Measurements from ENCODE around the gene UBAP2L. TPM values are rescaled to one million over a fixed set of nuclear protein-coding genes. Genes with fewer than 3 reads are reported as not detected.

UBAP2L gene
- polyA plus RNA-seq, 1 donor (not counting 4 experiments of a cell fraction or from before 2014, with no cell fraction given): 198 TPM

DNA sequence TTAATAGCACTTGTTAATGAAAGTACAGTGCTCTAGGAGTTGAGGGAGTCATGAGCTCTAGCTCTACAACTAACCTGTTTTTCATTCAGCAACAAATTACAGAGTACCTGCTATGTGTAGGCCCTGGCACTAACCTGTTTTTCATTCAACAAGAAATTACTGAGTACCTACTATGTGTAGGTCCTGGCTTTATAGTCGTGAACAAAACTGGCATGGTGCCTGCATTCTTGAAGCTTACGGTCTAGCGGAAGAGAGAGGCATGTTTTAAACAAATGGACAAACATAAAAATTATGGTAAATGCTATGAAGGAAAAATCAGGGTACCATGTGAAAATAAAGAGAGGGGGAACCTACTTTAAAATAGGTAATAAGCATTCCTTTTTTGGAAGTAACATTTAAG, 2.2 kb upstream of the UBAP2L start:
- no peak for FAIRE-seq
- DNase-seq (ENCODE audit: low read depth, low spot score): no peak
- Histone ChIP-seq H2AFZ (ENCODE audit: control insufficient read depth, low read length) (no peak overlapping the region), H3K9me3 (ENCODE audit: control insufficient read depth, low read depth, low read length) (no peaks in the 10 kb centered on the region), H3K4me1 (ENCODE audit: control insufficient read depth, extremely low read depth, insufficient read depth, low read length) (peaks cover 23% of the 10 kb centered on the region), H3K9ac (ENCODE audit: control insufficient read depth, extremely low read depth, insufficient read depth, low read length) (peak overlapping the region; percentile 9), H3K9me1 (ENCODE audit: control insufficient read depth, extremely low read depth, insufficient read depth, low read length) (no peaks in the 10 kb centered on the region), H3K36me3 (ENCODE audit: control insufficient read depth in 2 of 2, extremely low read depth in 1 of 2, insufficient read depth in 2 of 2, low read length in 2 of 2) (peaks cover 9 to 27% of the 10 kb centered on the region in 2 experiments), H3K4me2 (ENCODE audit: control insufficient read depth, extremely low read depth, insufficient read depth, low read depth, low read length) (peak overlapping the region; percentile 97), H3K27ac (ENCODE audit: control insufficient read depth, insufficient read depth, low read length) (no peak overlapping the region), H4K20me1 (ENCODE audit: control insufficient read depth, extremely low read depth, insufficient read depth, low read length) (no peaks in the 10 kb centered on the region), H3K79me2 (ENCODE audit: control insufficient read depth, insufficient read depth, low read length) (peaks cover 68% of the 10 kb centered on the region), H3K4me3 (ENCODE audit: control insufficient read depth in 2 of 3, extremely low read depth in 1 of 3, insufficient read depth in 2 of 3, low read depth in 1 of 3, low read length in 3 of 3) (peak overlapping the region in 2 of 3 experiments; percentile 89 to 92), H3K27me3 (ENCODE audit: control insufficient read depth, extremely low read depth, insufficient read depth, low read length) (no peaks in the 10 kb centered on the region)
- TF ChIP-seq, protein P1, sequence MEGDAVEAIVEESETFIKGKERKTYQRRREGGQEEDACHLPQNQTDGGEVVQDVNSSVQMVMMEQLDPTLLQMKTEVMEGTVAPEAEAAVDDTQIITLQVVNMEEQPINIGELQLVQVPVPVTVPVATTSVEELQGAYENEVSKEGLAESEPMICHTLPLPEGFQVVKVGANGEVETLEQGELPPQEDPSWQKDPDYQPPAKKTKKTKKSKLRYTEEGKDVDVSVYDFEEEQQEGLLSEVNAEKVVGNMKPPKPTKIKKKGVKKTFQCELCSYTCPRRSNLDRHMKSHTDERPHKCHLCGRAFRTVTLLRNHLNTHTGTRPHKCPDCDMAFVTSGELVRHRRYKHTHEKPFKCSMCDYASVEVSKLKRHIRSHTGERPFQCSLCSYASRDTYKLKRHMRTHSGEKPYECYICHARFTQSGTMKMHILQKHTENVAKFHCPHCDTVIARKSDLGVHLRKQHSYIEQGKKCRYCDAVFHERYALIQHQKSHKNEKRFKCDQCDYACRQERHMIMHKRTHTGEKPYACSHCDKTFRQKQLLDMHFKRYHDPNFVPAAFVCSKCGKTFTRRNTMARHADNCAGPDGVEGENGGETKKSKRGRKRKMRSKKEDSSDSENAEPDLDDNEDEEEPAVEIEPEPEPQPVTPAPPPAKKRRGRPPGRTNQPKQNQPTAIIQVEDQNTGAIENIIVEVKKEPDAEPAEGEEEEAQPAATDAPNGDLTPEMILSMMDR (optimal IDR thresholded peaks at IDR 0.05 in 1 of 3, IDR thresholded peaks at IDR 0.05 in 1 of 3, conservative IDR thresholded peaks at IDR 0.05 in 1 of 3; ENCODE audit: extremely low read depth in 1 of 3, insufficient read depth in 2 of 3, low read length in 3 of 3): no peak
- TF ChIP-seq EZH2 (IDR thresholded peaks at IDR 0.05; ENCODE audit: low read length): no peak
- dilution Hi-C loops (cut with MboI; ENCODE audit: extremely low pct_ligation_motif_present, low sequenced_read_pairs): no loop called here

DNA sequence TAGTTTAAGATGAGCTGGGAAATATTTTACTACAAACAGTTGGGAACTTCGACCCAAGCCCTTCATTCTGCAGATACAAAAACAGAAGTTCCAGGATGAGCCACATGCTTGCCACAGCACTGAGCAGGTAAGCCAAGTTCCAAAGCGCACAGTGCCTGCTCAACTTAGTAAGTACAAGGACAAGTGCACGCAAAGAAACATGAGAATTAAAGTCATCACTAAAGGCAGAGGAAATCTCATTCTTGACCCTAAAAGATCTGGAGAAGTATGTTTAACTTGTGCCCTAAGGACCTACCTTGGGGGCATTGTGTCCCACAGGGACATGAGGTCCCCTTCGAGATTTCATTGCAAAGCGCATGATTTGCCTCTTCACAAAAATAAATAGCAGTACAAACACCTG, 1.2 kb upstream of the UBAP2L start:
- peaks cover 3% of the 10 kb centered on the region for H3K9me1 ChIP-seq (ENCODE audit: control insufficient read depth, extremely low read depth, insufficient read depth, low read length)
- H3K79me2 ChIP-seq (ENCODE audit: control insufficient read depth, insufficient read depth, low read length): peaks cover 78% of the 10 kb centered on the region
- H3K36me3 ChIP-seq (ENCODE audit: control insufficient read depth in 2 of 2, extremely low read depth in 1 of 2, insufficient read depth in 2 of 2, low read length in 2 of 2): peaks cover 4 to 18% of the 10 kb centered on the region in 2 experiments
- H3K9ac ChIP-seq (ENCODE audit: control insufficient read depth, extremely low read depth, insufficient read depth, low read length): peak overlapping the region; percentile 100
- H3K9me3 ChIP-seq (ENCODE audit: control insufficient read depth, low read depth, low read length): no peaks in the 10 kb centered on the region
- H3K4me2 ChIP-seq (ENCODE audit: control insufficient read depth, extremely low read depth, insufficient read depth, low read depth, low read length): peak overlapping the region; percentile 97
- peaks cover 7% of the 10 kb centered on the region for H4K20me1 ChIP-seq (ENCODE audit: control insufficient read depth, extremely low read depth, insufficient read depth, low read length)
- peak overlapping the region; percentile 89 to 99 (median 92) for H3K4me3 ChIP-seq (ENCODE audit: control insufficient read depth in 2 of 3, extremely low read depth in 1 of 3, insufficient read depth in 2 of 3, low read depth in 1 of 3, low read length in 3 of 3)
- TF ChIP-seq EZH2 (IDR thresholded peaks at IDR 0.05; ENCODE audit: low read length): no peak
- TF ChIP-seq, protein P1 (optimal IDR thresholded peaks at IDR 0.05 in 1 of 3, IDR thresholded peaks at IDR 0.05 in 1 of 3, conservative IDR thresholded peaks at IDR 0.05 in 1 of 3; ENCODE audit: extremely low read depth in 1 of 3, insufficient read depth in 2 of 3, low read length in 3 of 3): no peak
- peaks cover 16% of the 10 kb centered on the region for H3K4me1 ChIP-seq (ENCODE audit: control insufficient read depth, extremely low read depth, insufficient read depth, low read length)
- H2AFZ ChIP-seq (ENCODE audit: control insufficient read depth, low read length): no peak overlapping the region
- H3K27me3 ChIP-seq (ENCODE audit: control insufficient read depth, extremely low read depth, insufficient read depth, low read length): no peaks in the 10 kb centered on the region
- no peak for DNase-seq (ENCODE audit: low read depth, low spot score)
- peak overlapping the region; percentile 99 for H3K27ac ChIP-seq (ENCODE audit: control insufficient read depth, insufficient read depth, low read length)
- dilution Hi-C loops (cut with MboI; ENCODE audit: extremely low pct_ligation_motif_present, low sequenced_read_pairs): no loop called here
- FAIRE-seq: no peak

Measured in keratinocyte (primary cell).